ENCODE data around the gene MTG2. TPM values are rescaled to one million over a fixed set of nuclear protein-coding genes. Genes with fewer than 3 reads are reported as not detected.

Gene MTG2
- total and polyA plus RNA-seq, 4 donors = 18.3 to 35.5 (median 28.5) TPM

DNA sequence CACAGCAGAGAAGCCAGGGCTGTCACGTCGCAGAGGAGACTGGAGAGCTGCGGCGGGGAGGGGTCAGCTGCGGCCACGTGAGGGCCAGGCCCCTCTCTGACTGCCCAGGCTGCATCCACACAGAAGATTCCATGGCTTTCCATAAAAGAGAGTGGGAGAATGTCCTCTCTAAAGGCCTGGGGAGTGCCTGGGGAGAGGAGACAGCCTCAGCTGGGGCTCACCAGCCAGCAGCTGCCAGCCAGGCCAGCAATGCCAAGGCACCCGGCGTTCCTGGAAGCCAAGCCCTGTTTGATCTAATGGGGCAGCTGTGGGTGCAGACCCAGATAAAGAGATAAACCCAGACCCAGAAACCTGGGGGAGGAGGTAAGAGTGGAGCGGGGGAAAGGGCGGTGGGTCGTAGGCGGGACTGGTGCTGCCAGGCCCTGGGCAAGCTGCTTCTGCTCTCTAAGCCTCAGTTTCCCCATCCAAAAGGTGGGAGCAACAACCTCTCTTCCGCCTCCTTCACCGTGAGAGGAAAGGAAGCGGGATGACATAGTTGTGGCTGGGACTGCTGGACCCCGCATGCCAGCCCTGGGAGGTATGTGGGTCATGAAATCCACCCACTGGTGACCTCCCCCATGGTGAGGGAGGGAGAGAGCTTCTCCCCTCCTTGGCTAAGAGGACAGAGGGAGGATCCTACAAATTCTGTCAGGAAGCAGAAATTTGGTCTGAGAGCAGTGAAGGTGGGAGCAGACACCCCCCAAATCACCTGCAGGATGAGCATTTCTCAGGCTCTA, 52.4 kb downstream of the MTG2 start:
- Histone ChIP-seq H3K9me3 (ENCODE audit: control insufficient read depth in 4 of 4, insufficient read depth in 3 of 4, low read length in 3 of 4) (peaks cover 0 to 4% (median 0%) of the 10 kb centered on the region in 4 donors), H3K9ac (ENCODE audit: insufficient read depth in 1 of 2, low read length in 2 of 2) (no peak overlapping the region), H3K4me3 (no peak overlapping the region), H3K27ac (ENCODE audit: low read depth in 1 of 2, low read length in 1 of 2) (peak overlapping the region in 1 of 2 donors; percentile 12), H3K36me3 (ENCODE audit: control insufficient read depth in 4 of 4, insufficient read depth in 4 of 4, low read length in 4 of 4) (peaks cover 0 to under 1% (median 0%) of the 10 kb centered on the region in 4 donors), H3K27me3 (ENCODE audit: control insufficient read depth in 3 of 3, insufficient read depth in 3 of 3, low read length in 2 of 3) (no peaks in the 10 kb centered on the region), H3K4me1 (ENCODE audit: control insufficient read depth in 5 of 5, insufficient read depth in 5 of 5, low read length in 5 of 5) (peaks cover 3 to 21% (median 10%) of the 10 kb centered on the region in 5 donors)
- DNase-seq (no peak), ATAC-seq (ENCODE audit: insufficient read depth, low FRiP score) (no peak)
- TF ChIP-seq, protein P1, sequence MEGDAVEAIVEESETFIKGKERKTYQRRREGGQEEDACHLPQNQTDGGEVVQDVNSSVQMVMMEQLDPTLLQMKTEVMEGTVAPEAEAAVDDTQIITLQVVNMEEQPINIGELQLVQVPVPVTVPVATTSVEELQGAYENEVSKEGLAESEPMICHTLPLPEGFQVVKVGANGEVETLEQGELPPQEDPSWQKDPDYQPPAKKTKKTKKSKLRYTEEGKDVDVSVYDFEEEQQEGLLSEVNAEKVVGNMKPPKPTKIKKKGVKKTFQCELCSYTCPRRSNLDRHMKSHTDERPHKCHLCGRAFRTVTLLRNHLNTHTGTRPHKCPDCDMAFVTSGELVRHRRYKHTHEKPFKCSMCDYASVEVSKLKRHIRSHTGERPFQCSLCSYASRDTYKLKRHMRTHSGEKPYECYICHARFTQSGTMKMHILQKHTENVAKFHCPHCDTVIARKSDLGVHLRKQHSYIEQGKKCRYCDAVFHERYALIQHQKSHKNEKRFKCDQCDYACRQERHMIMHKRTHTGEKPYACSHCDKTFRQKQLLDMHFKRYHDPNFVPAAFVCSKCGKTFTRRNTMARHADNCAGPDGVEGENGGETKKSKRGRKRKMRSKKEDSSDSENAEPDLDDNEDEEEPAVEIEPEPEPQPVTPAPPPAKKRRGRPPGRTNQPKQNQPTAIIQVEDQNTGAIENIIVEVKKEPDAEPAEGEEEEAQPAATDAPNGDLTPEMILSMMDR (IDR thresholded peaks at IDR 0.05; ENCODE audit: control extremely low read depth, extremely low read depth) = no peak
- 75 to 77% methylated on average over 16 of the region's 16 CpGs for WGBS, 2 donors

DNA sequence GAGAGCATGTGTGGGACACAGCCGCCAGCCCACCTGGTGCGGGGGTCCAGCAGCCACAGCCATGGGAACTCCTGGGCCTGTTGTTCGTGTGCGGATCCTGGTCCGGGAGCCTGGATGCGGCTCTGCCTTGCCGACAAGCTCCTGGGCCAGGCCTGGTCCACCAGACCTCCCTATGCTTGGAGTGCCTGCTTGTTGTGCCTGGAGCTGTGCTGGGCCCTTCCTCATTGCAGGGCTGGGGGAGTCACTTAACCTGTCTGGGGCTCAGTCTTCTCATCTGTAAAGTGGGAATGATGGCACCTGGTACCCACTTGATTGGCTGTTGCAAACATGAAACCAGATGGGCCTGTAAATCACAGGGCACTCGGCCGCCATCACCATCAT, 52.9 kb downstream of the MTG2 start:
- H3K9me3 ChIP-seq (ENCODE audit: control insufficient read depth in 4 of 4, insufficient read depth in 3 of 4, low read length in 3 of 4) = peaks cover 0 to 4% (median 0%) of the 10 kb centered on the region in 4 donors
- WGBS, 2 donors = 93 to 97% methylated on average over 9 of the region's 9 CpGs
- H3K9ac ChIP-seq (ENCODE audit: insufficient read depth in 1 of 2, low read length in 2 of 2) = no peak overlapping the region
- no peak overlapping the region for H3K4me3 ChIP-seq
- peaks cover 3 to 21% (median 10%) of the 10 kb centered on the region in 5 donors for H3K4me1 ChIP-seq (ENCODE audit: control insufficient read depth in 5 of 5, insufficient read depth in 5 of 5, low read length in 5 of 5)
- TF ChIP-seq, protein P1 (IDR thresholded peaks at IDR 0.05; ENCODE audit: control extremely low read depth, extremely low read depth) = no peak
- DNase-seq (no peak), ATAC-seq (ENCODE audit: insufficient read depth, low FRiP score) (no peak)
- H3K36me3 ChIP-seq (ENCODE audit: control insufficient read depth in 4 of 4, insufficient read depth in 4 of 4, low read length in 4 of 4) = peaks cover 0 to 3% (median under 1%) of the 10 kb centered on the region in 4 donors
- no peaks in the 10 kb centered on the region for H3K27me3 ChIP-seq (ENCODE audit: control insufficient read depth in 3 of 3, insufficient read depth in 3 of 3, low read length in 2 of 3)
- no peak overlapping the region for H3K27ac ChIP-seq (ENCODE audit: low read depth in 1 of 2, low read length in 1 of 2)

- TF ChIP-seq, protein P1 (IDR thresholded peaks at IDR 0.05; ENCODE audit: control extremely low read depth, extremely low read depth) = no peak
Measured at GRCh38 chr20:62236200-62236599, 53.4 kb downstream of the MTG2 start.

More at GRCh38 chr20:62236200-62236599, 53.4 kb downstream of the MTG2 start:
- DNase-seq (no peak), ATAC-seq (ENCODE audit: insufficient read depth, low FRiP score) (no peak)
- Histone ChIP-seq H3K36me3 (ENCODE audit: control insufficient read depth in 4 of 4, insufficient read depth in 4 of 4, low read length in 4 of 4) (peaks cover 0 to 3% (median 1%) of the 10 kb centered on the region in 4 donors), H3K9me3 (ENCODE audit: control insufficient read depth in 4 of 4, insufficient read depth in 3 of 4, low read length in 3 of 4) (peaks cover 0 to 4% (median 0%) of the 10 kb centered on the region in 4 donors), H3K27ac (ENCODE audit: low read depth in 1 of 2, low read length in 1 of 2) (no peak overlapping the region), H3K4me1 (ENCODE audit: control insufficient read depth in 5 of 5, insufficient read depth in 5 of 5, low read length in 5 of 5) (peaks cover 3 to 21% (median 10%) of the 10 kb centered on the region in 5 donors), H3K9ac (ENCODE audit: insufficient read depth in 1 of 2, low read length in 2 of 2) (no peak overlapping the region), H3K27me3 (ENCODE audit: control insufficient read depth in 3 of 3, insufficient read depth in 3 of 3, low read length in 2 of 3) (no peaks in the 10 kb centered on the region), H3K4me3 (no peak overlapping the region)
- 53 to 57% methylated on average over 6 of the region's 6 CpGs for WGBS, 2 donors

Data from lung (tissue), 12 donors.